Measurements from ENCODE around the gene CAMKK1. TPM values are rescaled to one million over a fixed set of nuclear protein-coding genes. Genes with fewer than 3 reads are reported as not detected.

Gene CAMKK1
- total RNA-seq, 1 donor from 2014 or later = 6.6 TPM

DNA sequence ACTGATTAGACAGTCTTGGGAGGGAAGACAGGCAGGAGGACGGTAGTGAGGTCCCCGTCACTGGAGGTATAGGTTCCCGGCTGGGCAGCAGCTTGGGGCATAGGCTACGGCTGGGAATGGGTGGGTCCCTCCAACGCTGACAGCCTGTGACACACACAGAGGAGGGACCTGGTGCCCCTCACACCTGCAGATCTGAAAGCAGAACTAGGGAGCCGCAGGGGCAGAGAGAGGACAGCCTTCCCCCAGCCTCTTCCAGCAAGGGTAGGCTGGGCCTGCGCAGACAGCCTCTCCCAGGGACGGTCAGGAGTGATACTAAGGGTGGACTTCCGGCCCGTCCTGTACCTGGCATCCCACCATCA is 21.4 kb upstream of the CAMKK1 start:
- H3K9me3 Mint-ChIP-seq = no peaks in the 10 kb centered on the region
- intact Hi-C loops (cut with micrococcal nuclease) = loop anchor here (1.0 to 5.0 kb wide), 2 partner anchors 48 to 160 kb away; partner anchors contain the start of gene ATP2A3
- H3K27ac Mint-ChIP-seq = peak overlapping the region; percentile 57
- H3K36me3 Mint-ChIP-seq (ENCODE audit: low read depth) = no peaks in the 10 kb centered on the region
- peaks cover 40% of the 10 kb centered on the region for H3K4me1 Mint-ChIP-seq (ENCODE audit: low read depth)
- H3K27me3 Mint-ChIP-seq (ENCODE audit: low read depth) = no peaks in the 10 kb centered on the region
- H3K4me3 Mint-ChIP-seq (ENCODE audit: low read depth) = peak overlapping the region; percentile 30
- DNase-seq (ENCODE audit: low spot score) = no peak

GRCh38 chr17:3913531-3914311 is 20.9 kb upstream of the CAMKK1 start:
- DNase-seq (ENCODE audit: low spot score) = peak; percentile 75
- H3K4me1 Mint-ChIP-seq (ENCODE audit: low read depth) = peaks cover 40% of the 10 kb centered on the region
- no peaks in the 10 kb centered on the region for H3K27me3 Mint-ChIP-seq (ENCODE audit: low read depth)
- intact Hi-C loops (cut with micrococcal nuclease) = loop anchor here (1.0 to 5.0 kb wide), 3 partner anchors 49 to 161 kb away; partner anchors contain the start of gene ATP2A3
- H3K27ac Mint-ChIP-seq = peak overlapping the region; percentile 57
- H3K4me3 Mint-ChIP-seq (ENCODE audit: low read depth) = peak overlapping the region; percentile 30
- no peaks in the 10 kb centered on the region for H3K9me3 Mint-ChIP-seq
- H3K36me3 Mint-ChIP-seq (ENCODE audit: low read depth) = no peaks in the 10 kb centered on the region

GRCh38 chr17:3912827-3913226 is 20.0 kb upstream of the CAMKK1 start:
- Mint-ChIP-seq H3K9me3 (no peaks in the 10 kb centered on the region), H3K27me3 (ENCODE audit: low read depth) (no peaks in the 10 kb centered on the region), H3K4me3 (ENCODE audit: low read depth) (no peak overlapping the region), H3K27ac (no peak overlapping the region), H3K4me1 (ENCODE audit: low read depth) (peaks cover 37% of the 10 kb centered on the region), H3K36me3 (ENCODE audit: low read depth) (no peaks in the 10 kb centered on the region)
- intact Hi-C loops (cut with micrococcal nuclease) = loop anchor here (1.0 to 5.0 kb wide), 2 partner anchors 49 to 91 kb away; partner anchors contain the start of gene ATP2A3
- DNase-seq (ENCODE audit: low spot score) = no peak

- H3K9me3 Mint-ChIP-seq = no peaks in the 10 kb centered on the region
- H3K4me1 Mint-ChIP-seq (ENCODE audit: low read depth) = peaks cover 35% of the 10 kb centered on the region
- H3K4me3 Mint-ChIP-seq (ENCODE audit: low read depth) = peak overlapping the region; percentile 53
- peak; percentile 44 for DNase-seq (ENCODE audit: low spot score)
- no peaks in the 10 kb centered on the region for H3K27me3 Mint-ChIP-seq (ENCODE audit: low read depth)
- intact Hi-C loops (cut with micrococcal nuclease) = loop anchor here (5.0 kb wide), 1 partner anchor 51 kb away; the partner anchor contains the start of gene ATP2A3
- H3K36me3 Mint-ChIP-seq (ENCODE audit: low read depth) = no peaks in the 10 kb centered on the region
- peak overlapping the region; percentile 73 for H3K27ac Mint-ChIP-seq
These were observed 18.6 kb upstream of the CAMKK1 start for GRCh38 chr17:3911271-3912053.

DNA sequence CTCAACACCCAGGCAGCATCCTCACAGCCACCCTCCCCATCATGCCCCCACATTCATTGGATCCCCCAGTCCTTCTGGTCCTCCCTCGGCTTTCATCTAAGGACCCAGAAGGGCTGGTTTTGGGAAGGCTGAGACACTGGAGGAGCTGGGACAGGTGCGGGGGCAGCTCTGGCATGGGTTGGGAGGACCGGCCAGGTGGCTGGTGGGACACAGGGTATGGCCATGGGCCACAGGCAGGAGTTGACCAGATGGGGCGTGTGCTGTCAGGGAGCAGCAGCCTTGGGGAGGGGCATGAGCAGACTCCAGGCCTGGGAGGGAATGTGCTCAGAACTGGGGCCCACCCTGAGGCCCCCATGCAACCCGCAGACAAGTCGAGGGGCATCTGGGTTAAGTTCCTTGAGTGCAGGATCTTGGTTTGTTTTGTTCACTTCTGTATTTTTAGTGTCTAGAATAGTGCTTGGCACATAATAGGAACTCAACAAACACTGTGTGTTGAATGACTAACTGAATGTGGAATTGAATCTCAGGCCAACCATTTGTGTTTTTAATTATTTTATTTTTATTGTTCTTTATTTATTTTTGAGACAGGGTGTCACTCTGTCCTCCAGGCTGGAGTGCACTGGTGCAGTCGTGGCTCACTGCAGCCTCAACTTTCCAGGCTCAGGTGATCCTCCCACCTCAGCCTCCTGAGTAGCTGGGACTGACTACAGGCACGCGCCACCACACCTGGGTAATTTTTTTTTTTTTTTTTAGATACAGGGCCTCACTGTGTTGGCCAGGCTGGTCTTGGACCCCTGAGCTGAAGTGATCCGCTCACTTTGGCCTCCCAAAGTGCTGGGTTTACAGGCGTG is 17.8 kb upstream of the CAMKK1 start:
- Mint-ChIP-seq H3K4me3 (ENCODE audit: low read depth) (no peak overlapping the region), H3K36me3 (ENCODE audit: low read depth) (no peaks in the 10 kb centered on the region), H3K4me1 (ENCODE audit: low read depth) (peaks cover 28% of the 10 kb centered on the region), H3K27ac (peak overlapping the region; percentile 73), H3K9me3 (no peaks in the 10 kb centered on the region), H3K27me3 (ENCODE audit: low read depth) (no peaks in the 10 kb centered on the region)
- intact Hi-C loops (cut with micrococcal nuclease) = loop anchor here (5.0 kb wide), 1 partner anchor 52 kb away; the partner anchor contains the start of gene ATP2A3
- no peak for DNase-seq (ENCODE audit: low spot score)

DNA sequence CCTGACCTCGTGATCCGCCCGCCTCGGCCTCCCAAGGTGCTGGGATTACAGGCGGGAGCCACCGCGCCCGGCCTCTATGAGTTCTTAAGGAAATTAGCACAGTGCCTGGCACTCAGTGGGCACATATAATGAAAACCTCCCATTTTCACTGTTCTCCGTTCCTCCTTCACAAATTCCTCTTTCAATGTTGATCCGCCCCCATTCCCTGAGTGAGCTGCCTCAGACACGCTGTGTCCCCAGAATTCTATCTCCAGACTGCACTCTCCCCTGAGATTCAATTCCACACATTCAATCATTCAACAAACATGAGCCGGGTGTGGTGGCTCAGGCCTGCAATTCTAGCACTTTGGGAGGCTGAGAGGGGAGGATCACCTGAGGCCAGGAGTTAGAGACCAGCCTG is 16.4 kb upstream of the CAMKK1 start:
- no peaks in the 10 kb centered on the region for H3K27me3 Mint-ChIP-seq (ENCODE audit: low read depth)
- H3K4me3 Mint-ChIP-seq (ENCODE audit: low read depth) = no peak overlapping the region
- H3K9me3 Mint-ChIP-seq = no peaks in the 10 kb centered on the region
- no peak for DNase-seq (ENCODE audit: low spot score)
- peaks cover 19% of the 10 kb centered on the region for H3K4me1 Mint-ChIP-seq (ENCODE audit: low read depth)
- no peak overlapping the region for H3K27ac Mint-ChIP-seq
- intact Hi-C loops (cut with micrococcal nuclease) = no loop called here
- no peaks in the 10 kb centered on the region for H3K36me3 Mint-ChIP-seq (ENCODE audit: low read depth)

DNA sequence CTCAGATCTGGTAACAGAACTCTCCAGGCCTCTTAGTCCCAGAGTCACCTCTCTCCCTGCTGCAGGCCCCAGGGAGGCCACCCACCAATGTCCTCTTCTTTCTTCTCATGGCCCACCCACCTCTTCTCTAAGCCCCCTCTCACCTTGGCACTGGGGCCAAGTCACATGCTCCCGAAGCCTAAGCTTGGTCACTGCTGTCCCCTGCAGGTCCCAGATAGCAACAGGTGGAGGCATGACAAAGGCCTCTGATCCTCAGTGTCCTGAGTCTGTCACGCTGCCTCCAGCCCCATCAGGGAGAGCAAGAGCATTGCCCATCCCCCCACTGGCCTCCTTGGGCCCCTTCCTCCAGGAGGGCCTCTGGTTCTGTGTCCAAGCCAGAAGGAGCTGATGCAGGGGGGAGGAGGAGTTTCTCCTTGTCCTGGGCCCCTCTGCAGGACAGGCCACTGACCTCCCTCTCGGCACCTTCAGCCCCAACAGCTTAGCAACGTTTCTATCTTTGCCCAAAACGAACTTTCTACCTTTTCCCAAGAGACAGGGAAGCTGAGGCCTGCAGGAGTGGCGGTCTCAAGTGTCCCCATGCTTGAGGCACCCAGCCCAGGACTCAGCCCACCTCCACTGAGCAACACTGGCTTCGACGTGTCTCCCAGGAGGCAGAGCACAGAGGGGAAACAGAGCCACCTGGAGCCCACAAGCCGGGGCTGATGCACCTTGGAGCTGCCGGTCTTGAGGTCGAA is 14.8 kb upstream of the CAMKK1 start:
- no peak for DNase-seq (ENCODE audit: low spot score)
- intact Hi-C loops (cut with micrococcal nuclease) = no loop called here
- Mint-ChIP-seq H3K9me3 (no peaks in the 10 kb centered on the region), H3K4me1 (ENCODE audit: low read depth) (peaks cover 10% of the 10 kb centered on the region), H3K36me3 (ENCODE audit: low read depth) (no peaks in the 10 kb centered on the region), H3K27ac (no peak overlapping the region), H3K4me3 (ENCODE audit: low read depth) (no peak overlapping the region), H3K27me3 (ENCODE audit: low read depth) (no peaks in the 10 kb centered on the region)

GRCh38 chr17:3906881-3907280 is 14.0 kb upstream of the CAMKK1 start:
- H3K9me3 Mint-ChIP-seq = no peaks in the 10 kb centered on the region
- H3K4me3 Mint-ChIP-seq (ENCODE audit: low read depth) = no peak overlapping the region
- no peaks in the 10 kb centered on the region for H3K27me3 Mint-ChIP-seq (ENCODE audit: low read depth)
- peaks cover 7% of the 10 kb centered on the region for H3K4me1 Mint-ChIP-seq (ENCODE audit: low read depth)
- H3K27ac Mint-ChIP-seq = no peak overlapping the region
- intact Hi-C loops (cut with micrococcal nuclease) = no loop called here
- no peaks in the 10 kb centered on the region for H3K36me3 Mint-ChIP-seq (ENCODE audit: low read depth)
- DNase-seq (ENCODE audit: low spot score) = no peak

DNA sequence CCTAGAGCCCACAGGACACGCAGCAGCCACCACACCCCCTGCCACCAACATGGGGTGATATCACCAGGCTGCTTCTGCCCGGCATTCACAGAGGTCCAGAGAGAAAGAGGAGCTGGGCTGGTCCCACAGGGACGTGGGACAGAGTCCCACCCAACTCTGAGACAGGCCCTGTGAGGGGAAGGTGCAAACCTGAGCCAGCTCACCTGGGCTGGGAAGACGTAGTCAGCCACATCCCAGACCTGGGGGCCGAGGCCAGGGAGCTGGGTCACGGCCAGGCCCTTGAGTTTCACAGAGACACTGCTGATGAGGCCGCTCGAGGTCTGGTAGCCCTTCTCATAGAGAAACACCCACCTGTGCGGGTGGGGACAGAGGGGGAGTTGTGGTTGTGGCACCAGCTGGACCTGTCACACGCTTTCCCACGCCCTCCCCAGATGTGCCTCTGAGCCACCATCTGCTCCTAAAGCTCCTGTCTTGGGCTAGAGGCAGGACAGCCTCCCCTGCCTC is 12.2 kb upstream of the CAMKK1 start:
- Mint-ChIP-seq H3K4me3 (ENCODE audit: low read depth) (no peak overlapping the region), H3K27ac (no peak overlapping the region), H3K9me3 (no peaks in the 10 kb centered on the region), H3K36me3 (ENCODE audit: low read depth) (no peaks in the 10 kb centered on the region), H3K4me1 (ENCODE audit: low read depth) (no peaks in the 10 kb centered on the region), H3K27me3 (ENCODE audit: low read depth) (no peaks in the 10 kb centered on the region)
- intact Hi-C loops (cut with micrococcal nuclease) = no loop called here
- no peak for DNase-seq (ENCODE audit: low spot score)

- Mint-ChIP-seq H3K27ac (no peak overlapping the region), H3K36me3 (ENCODE audit: low read depth) (no peaks in the 10 kb centered on the region), H3K9me3 (no peaks in the 10 kb centered on the region), H3K27me3 (ENCODE audit: low read depth) (no peaks in the 10 kb centered on the region), H3K4me1 (ENCODE audit: low read depth) (no peaks in the 10 kb centered on the region), H3K4me3 (ENCODE audit: low read depth) (no peak overlapping the region)
- no peak for DNase-seq (ENCODE audit: low spot score)
- intact Hi-C loops (cut with micrococcal nuclease) = no loop called here
These were observed 11.6 kb upstream of the CAMKK1 start for GRCh38 chr17:3904501-3904900.

- no peaks in the 10 kb centered on the region for H3K27me3 Mint-ChIP-seq (ENCODE audit: low read depth)
- no peak for DNase-seq (ENCODE audit: low spot score)
- no peaks in the 10 kb centered on the region for H3K9me3 Mint-ChIP-seq
- H3K4me1 Mint-ChIP-seq (ENCODE audit: low read depth) = no peaks in the 10 kb centered on the region
- no peaks in the 10 kb centered on the region for H3K36me3 Mint-ChIP-seq (ENCODE audit: low read depth)
- intact Hi-C loops (cut with micrococcal nuclease) = no loop called here
- H3K27ac Mint-ChIP-seq = no peak overlapping the region
- no peak overlapping the region for H3K4me3 Mint-ChIP-seq (ENCODE audit: low read depth)
These were observed 11.0 kb upstream of the CAMKK1 start for GRCh38 chr17:3903881-3904290.
